Measurements from ENCODE around the gene STRN3.

Gene STRN3

GRCh38 chr14:30869551-30870155 lies 156.5 kb downstream of the STRN3 start:
- DNase-seq, result no peak

- no peak for DNase-seq
Observed at GRCh38 chr14:30868736-30869135, 157.4 kb downstream of the STRN3 start.

GRCh38 chr14:30864934-30865333 lies 161.2 kb downstream of the STRN3 start:
- no peak for DNase-seq

- no peak for DNase-seq
Observed at GRCh38 chr14:30861200-30861599, 165.0 kb downstream of the STRN3 start.

GRCh38 chr14:30855345-30856037 lies 170.7 kb downstream of the STRN3 start:
- DNase-seq, result no peak

- no peak for DNase-seq
Observed at GRCh38 chr14:30854492-30854891, 171.7 kb downstream of the STRN3 start.

GRCh38 chr14:30853946-30854345 lies 172.2 kb downstream of the STRN3 start:
- no peak for DNase-seq

GRCh38 chr14:30849983-30850382 lies 176.2 kb downstream of the STRN3 start:
- DNase-seq, result no peak

- no peak for DNase-seq
Observed at GRCh38 chr14:30849354-30849753, 176.8 kb downstream of the STRN3 start.

GRCh38 chr14:30848449-30849240 lies 177.5 kb downstream of the STRN3 start:
- no peak for DNase-seq
